ENCODE data around the gene KRTAP12-4. TPM values are rescaled to one million over a fixed set of nuclear protein-coding genes. Genes with fewer than 3 reads are reported as not detected.

KRTAP12-4 gene
- polyA plus RNA-seq, 1 donor from 2014 or later, result not detected

DNA sequence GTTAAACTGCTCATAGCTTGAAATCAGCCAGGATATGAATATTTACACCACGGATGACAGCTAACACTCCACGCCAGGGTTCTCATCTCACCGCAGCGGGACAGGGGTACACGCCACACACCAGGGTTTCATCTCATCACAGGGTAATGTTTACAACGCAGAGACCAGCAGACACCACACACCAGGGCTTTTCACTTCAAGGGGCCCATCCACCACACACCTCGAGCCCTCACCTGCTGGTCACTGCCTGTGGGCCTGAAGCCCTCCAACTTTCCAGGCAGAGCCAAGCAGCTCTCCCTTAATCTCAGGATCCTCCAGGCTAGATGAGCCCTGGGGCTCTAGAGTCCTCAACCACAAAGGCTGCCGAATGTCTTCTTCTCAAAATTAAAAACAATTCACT, 41.2 kb upstream of the KRTAP12-4 start:
- TF ChIP-seq RAD21 (conservative IDR thresholded peaks at IDR 0.05), result no peak
- TF ChIP-seq MXI1 (conservative IDR thresholded peaks at IDR 0.05; ENCODE audit: poor library complexity, severe bottlenecking), result no peak
- no peaks in the 10 kb centered on the region for H3K27me3 ChIP-seq (ENCODE audit: insufficient read depth, low read depth, low read length)

GRCh38 chr21:44695184-44695583, 40.7 kb upstream of the KRTAP12-4 start:
- no peak overlapping the region for H3K27ac ChIP-seq (ENCODE audit: low read length)
- H3K9me3 ChIP-seq (ENCODE audit: low read length), result peaks cover 10% of the 10 kb centered on the region
- no peaks in the 10 kb centered on the region for H3K36me3 ChIP-seq (ENCODE audit: insufficient read depth, low read length)
- no peaks in the 10 kb centered on the region for H3K27me3 ChIP-seq (ENCODE audit: insufficient read depth, low read depth, low read length)
- no peak overlapping the region for H3K9ac ChIP-seq (ENCODE audit: low read length)
- H4K20me1 ChIP-seq (ENCODE audit: insufficient read depth), result no peaks in the 10 kb centered on the region
- H3K9me2 ChIP-seq (ENCODE audit: insufficient read depth, low read length), result no peaks in the 10 kb centered on the region
- H3K79me2 ChIP-seq (replicated peaks; ENCODE audit: insufficient read depth, low read length), result no peaks in the 10 kb centered on the region
- H3K4me3 ChIP-seq (ENCODE audit: low read length), result no peak overlapping the region
- no peaks in the 10 kb centered on the region for H3F3A ChIP-seq (ENCODE audit: insufficient read depth, low read length, poor library complexity, severe bottlenecking)
- TF ChIP-seq TAF1 (IDR thresholded peaks at IDR 0.05; ENCODE audit: low read depth), result no peak
- TF ChIP-seq EP300 (conservative IDR thresholded peaks at IDR 0.05; ENCODE audit: poor library complexity, severe bottlenecking), result no peak
- no peak for TF ChIP-seq EZH2 (IDR thresholded peaks at IDR 0.05; ENCODE audit: borderline replicate concordance, insufficient read depth, low read length, poor library complexity, severe bottlenecking)
- TF ChIP-seq SMC3 (conservative IDR thresholded peaks at IDR 0.05; ENCODE audit: poor library complexity), result no peak
- TF ChIP-seq CTCF (IDR thresholded peaks at IDR 0.05; ENCODE audit: poor library complexity, severe bottlenecking), result no peak
- no peak for TF ChIP-seq POLR2AphosphoS5 (IDR thresholded peaks at IDR 0.05)
- no peak for TF ChIP-seq MXI1 (conservative IDR thresholded peaks at IDR 0.05; ENCODE audit: poor library complexity, severe bottlenecking)
- no peak for TF ChIP-seq RAD21 (conservative IDR thresholded peaks at IDR 0.05)
- no peak for TF ChIP-seq REST (IDR thresholded peaks at IDR 0.05; ENCODE audit: borderline replicate concordance)
- no peak overlapping the region for H3K4me2 ChIP-seq (ENCODE audit: low read length)
- no peak overlapping the region for H2AFZ ChIP-seq (ENCODE audit: low read depth, low read length)

More for the DNA sequence above, 41.2 kb upstream of the KRTAP12-4 start:
- H3K4me3 ChIP-seq (ENCODE audit: low read length), result no peak overlapping the region
- H3K9me2 ChIP-seq (ENCODE audit: insufficient read depth, low read length), result no peaks in the 10 kb centered on the region
- no peak overlapping the region for H3K4me2 ChIP-seq (ENCODE audit: low read length)
- no peaks in the 10 kb centered on the region for H3K79me2 ChIP-seq (replicated peaks; ENCODE audit: insufficient read depth, low read length)
- H3K36me3 ChIP-seq (ENCODE audit: insufficient read depth, low read length), result no peaks in the 10 kb centered on the region
- H3K9me3 ChIP-seq (ENCODE audit: low read length), result peaks cover 10% of the 10 kb centered on the region
- no peaks in the 10 kb centered on the region for H4K20me1 ChIP-seq (ENCODE audit: insufficient read depth)
- no peaks in the 10 kb centered on the region for H3F3A ChIP-seq (ENCODE audit: insufficient read depth, low read length, poor library complexity, severe bottlenecking)
- no peak overlapping the region for H3K27ac ChIP-seq (ENCODE audit: low read length)
- H2AFZ ChIP-seq (ENCODE audit: low read depth, low read length), result no peak overlapping the region
- H3K9ac ChIP-seq (ENCODE audit: low read length), result no peak overlapping the region

GRCh38 chr21:44694776-44695175, 40.3 kb upstream of the KRTAP12-4 start:
- H3K27me3 ChIP-seq (ENCODE audit: insufficient read depth, low read depth, low read length), result no peaks in the 10 kb centered on the region
- H3F3A ChIP-seq (ENCODE audit: insufficient read depth, low read length, poor library complexity, severe bottlenecking), result no peaks in the 10 kb centered on the region
- H2AFZ ChIP-seq (ENCODE audit: low read depth, low read length), result no peak overlapping the region
- H3K79me2 ChIP-seq (replicated peaks; ENCODE audit: insufficient read depth, low read length), result no peaks in the 10 kb centered on the region
- H3K4me3 ChIP-seq (ENCODE audit: low read length), result no peak overlapping the region
- TF ChIP-seq RAD21 (conservative IDR thresholded peaks at IDR 0.05), result no peak
- TF ChIP-seq EZH2 (IDR thresholded peaks at IDR 0.05; ENCODE audit: borderline replicate concordance, insufficient read depth, low read length, poor library complexity, severe bottlenecking), result no peak
- no peak for TF ChIP-seq REST (IDR thresholded peaks at IDR 0.05; ENCODE audit: borderline replicate concordance)
- no peak for TF ChIP-seq CTCF (IDR thresholded peaks at IDR 0.05; ENCODE audit: poor library complexity, severe bottlenecking)
- no peak for TF ChIP-seq MXI1 (conservative IDR thresholded peaks at IDR 0.05; ENCODE audit: poor library complexity, severe bottlenecking)
- no peak for TF ChIP-seq SMC3 (conservative IDR thresholded peaks at IDR 0.05; ENCODE audit: poor library complexity)
- TF ChIP-seq EP300 (conservative IDR thresholded peaks at IDR 0.05; ENCODE audit: poor library complexity, severe bottlenecking), result no peak
- no peak for TF ChIP-seq TAF1 (IDR thresholded peaks at IDR 0.05; ENCODE audit: low read depth)
- TF ChIP-seq POLR2AphosphoS5 (IDR thresholded peaks at IDR 0.05), result no peak
- H3K9ac ChIP-seq (ENCODE audit: low read length), result no peak overlapping the region
- no peaks in the 10 kb centered on the region for H3K9me2 ChIP-seq (ENCODE audit: insufficient read depth, low read length)
- H3K4me2 ChIP-seq (ENCODE audit: low read length), result no peak overlapping the region
- H3K36me3 ChIP-seq (ENCODE audit: insufficient read depth, low read length), result no peaks in the 10 kb centered on the region
- no peak overlapping the region for H3K27ac ChIP-seq (ENCODE audit: low read length)
- peaks cover 10% of the 10 kb centered on the region for H3K9me3 ChIP-seq (ENCODE audit: low read length)
- H4K20me1 ChIP-seq (ENCODE audit: insufficient read depth), result no peaks in the 10 kb centered on the region

Measured in neural cell (in vitro differentiated cells).